ENCODE data around the gene FGD3. TPM values are rescaled to one million over a fixed set of nuclear protein-coding genes. Genes with fewer than 3 reads are reported as not detected.

FGD3 gene
- total RNA-seq, 1 experiment from 2014 or later: 26.6 TPM

DNA sequence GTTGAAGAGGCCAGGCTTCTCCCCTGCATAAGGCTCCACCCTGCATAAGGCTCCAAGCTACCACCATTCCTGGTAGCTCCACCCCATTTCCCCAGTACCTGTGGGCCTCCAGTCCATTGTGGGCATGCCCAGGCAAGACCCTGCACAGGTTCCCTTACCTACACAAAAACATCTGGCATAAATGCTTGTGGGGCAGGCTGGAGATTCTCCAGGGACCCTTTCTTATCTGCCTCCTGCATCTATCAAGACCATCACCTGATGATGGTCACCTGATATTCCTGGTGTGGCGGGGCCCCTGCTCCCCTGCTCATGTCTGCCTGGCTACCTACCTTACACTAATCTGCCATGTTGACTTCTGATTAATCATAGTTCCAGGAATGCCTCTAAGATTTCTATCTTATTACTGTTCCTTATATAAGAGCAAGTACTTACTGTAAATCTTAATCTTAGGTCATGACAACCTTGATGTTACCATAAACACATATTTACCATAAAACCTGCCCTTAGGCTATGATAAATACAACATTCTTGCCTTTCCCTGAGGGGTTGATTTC is 41.0 kb downstream of the FGD3 start:
- ChIA-PET CTCF (no interaction called here), POLR2A (no interaction called here)
- no peak for DNase-seq
- peaks cover 16% of the 10 kb centered on the region for H3K9me3 Mint-ChIP-seq (ENCODE audit: unreplicated experiment)
- no TSS peak for BruUV-seq (replicated peaks)
- H3K27ac Mint-ChIP-seq (ENCODE audit: unreplicated experiment): no peak overlapping the region
- H3K27me3 Mint-ChIP-seq (ENCODE audit: insufficient read depth, unreplicated experiment): no peaks in the 10 kb centered on the region
- TF ChIP-seq, protein P1, sequence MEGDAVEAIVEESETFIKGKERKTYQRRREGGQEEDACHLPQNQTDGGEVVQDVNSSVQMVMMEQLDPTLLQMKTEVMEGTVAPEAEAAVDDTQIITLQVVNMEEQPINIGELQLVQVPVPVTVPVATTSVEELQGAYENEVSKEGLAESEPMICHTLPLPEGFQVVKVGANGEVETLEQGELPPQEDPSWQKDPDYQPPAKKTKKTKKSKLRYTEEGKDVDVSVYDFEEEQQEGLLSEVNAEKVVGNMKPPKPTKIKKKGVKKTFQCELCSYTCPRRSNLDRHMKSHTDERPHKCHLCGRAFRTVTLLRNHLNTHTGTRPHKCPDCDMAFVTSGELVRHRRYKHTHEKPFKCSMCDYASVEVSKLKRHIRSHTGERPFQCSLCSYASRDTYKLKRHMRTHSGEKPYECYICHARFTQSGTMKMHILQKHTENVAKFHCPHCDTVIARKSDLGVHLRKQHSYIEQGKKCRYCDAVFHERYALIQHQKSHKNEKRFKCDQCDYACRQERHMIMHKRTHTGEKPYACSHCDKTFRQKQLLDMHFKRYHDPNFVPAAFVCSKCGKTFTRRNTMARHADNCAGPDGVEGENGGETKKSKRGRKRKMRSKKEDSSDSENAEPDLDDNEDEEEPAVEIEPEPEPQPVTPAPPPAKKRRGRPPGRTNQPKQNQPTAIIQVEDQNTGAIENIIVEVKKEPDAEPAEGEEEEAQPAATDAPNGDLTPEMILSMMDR (IDR thresholded peaks at IDR 0.05; ENCODE audit: insufficient read depth in 1 of 2, low read depth in 1 of 2, low read length in 1 of 2, severe bottlenecking in 1 of 2, unreplicated experiment in 1 of 2): no peak
- intact Hi-C loops (cut with micrococcal nuclease; ENCODE audit: unreplicated experiment): no loop called here
- Histone ChIP-seq H3K9me3 (peaks cover 11% of the 10 kb centered on the region), H3K36me3 (ENCODE audit: control insufficient read depth, insufficient read depth, low read length) (no peaks in the 10 kb centered on the region), H3K4me3 (ENCODE audit: low read depth, low read length) (no peak overlapping the region), H3K27me3 (replicated peaks; ENCODE audit: control insufficient read depth, insufficient read depth, low read length) (no peaks in the 10 kb centered on the region), H3K4me1 (no peaks in the 10 kb centered on the region)
- H3K36me3 Mint-ChIP-seq (ENCODE audit: insufficient read depth, unreplicated experiment): peaks cover 33% of the 10 kb centered on the region
- H3K4me3 Mint-ChIP-seq (ENCODE audit: unreplicated experiment): no peak overlapping the region
- peaks cover 19% of the 10 kb centered on the region for H3K4me1 Mint-ChIP-seq (ENCODE audit: low read depth, unreplicated experiment)

GRCh38 chr9:92989561-92989960 is 42.2 kb downstream of the FGD3 start:
- Histone ChIP-seq H3K27me3 (replicated peaks; ENCODE audit: control insufficient read depth, insufficient read depth, low read length) (no peaks in the 10 kb centered on the region), H3K9me3 (no peaks in the 10 kb centered on the region), H3K4me3 (ENCODE audit: low read depth, low read length) (no peak overlapping the region), H3K4me1 (no peaks in the 10 kb centered on the region), H3K36me3 (ENCODE audit: control insufficient read depth, insufficient read depth, low read length) (no peaks in the 10 kb centered on the region)
- Mint-ChIP-seq H3K9me3 (ENCODE audit: unreplicated experiment) (peaks cover 16% of the 10 kb centered on the region), H3K27ac (ENCODE audit: unreplicated experiment) (no peak overlapping the region), H3K4me3 (ENCODE audit: unreplicated experiment) (no peak overlapping the region), H3K27me3 (ENCODE audit: insufficient read depth, unreplicated experiment) (no peaks in the 10 kb centered on the region), H3K4me1 (ENCODE audit: low read depth, unreplicated experiment) (peaks cover 19% of the 10 kb centered on the region), H3K36me3 (ENCODE audit: insufficient read depth, unreplicated experiment) (peaks cover 24% of the 10 kb centered on the region)
- ChIA-PET CTCF (interaction anchor here (0.6 kb wide), 1 partner anchor 17 kb away, joined by 5 read pairs; no protein-coding TSS in a partner anchor), POLR2A (no interaction called here)
- no TSS peak for BruUV-seq (replicated peaks)
- TF ChIP-seq, protein P1 (IDR thresholded peaks at IDR 0.05; ENCODE audit: insufficient read depth in 1 of 2, low read depth in 1 of 2, low read length in 1 of 2, severe bottlenecking in 1 of 2, unreplicated experiment in 1 of 2): no peak
- DNase-seq: no peak
- intact Hi-C loops (cut with micrococcal nuclease; ENCODE audit: unreplicated experiment): no loop called here

- Mint-ChIP-seq H3K27ac (ENCODE audit: unreplicated experiment) (no peak overlapping the region), H3K9me3 (ENCODE audit: unreplicated experiment) (peaks cover 16% of the 10 kb centered on the region), H3K36me3 (ENCODE audit: insufficient read depth, unreplicated experiment) (peaks cover 24% of the 10 kb centered on the region), H3K27me3 (ENCODE audit: insufficient read depth, unreplicated experiment) (no peaks in the 10 kb centered on the region), H3K4me1 (ENCODE audit: low read depth, unreplicated experiment) (peaks cover 19% of the 10 kb centered on the region), H3K4me3 (ENCODE audit: unreplicated experiment) (no peak overlapping the region)
- CTCF ChIA-PET: no interaction called here
- POLR2A ChIA-PET: no interaction called here
- no peaks in the 10 kb centered on the region for H3K9me3 ChIP-seq
- no peak overlapping the region for H3K4me3 ChIP-seq (ENCODE audit: low read depth, low read length)
- intact Hi-C loops (cut with micrococcal nuclease; ENCODE audit: unreplicated experiment): no loop called here
- no TSS peak for BruUV-seq (replicated peaks)
- H3K4me1 ChIP-seq: no peaks in the 10 kb centered on the region
- TF ChIP-seq, protein P1 (IDR thresholded peaks at IDR 0.05; ENCODE audit: insufficient read depth in 1 of 2, low read depth in 1 of 2, low read length in 1 of 2, severe bottlenecking in 1 of 2, unreplicated experiment in 1 of 2): no peak
- no peaks in the 10 kb centered on the region for H3K27me3 ChIP-seq (replicated peaks; ENCODE audit: control insufficient read depth, insufficient read depth, low read length)
- H3K36me3 ChIP-seq (ENCODE audit: control insufficient read depth, insufficient read depth, low read length): no peaks in the 10 kb centered on the region
- no peak for DNase-seq
These were observed 43.1 kb downstream of the FGD3 start for GRCh38 chr9:92990461-92990860.
